Naive thymus-derived CD8-positive, alpha-beta T cell (primary cell): ENCODE results near the gene PNMA5. TPM values are rescaled to one million over a fixed set of nuclear protein-coding genes. Genes with fewer than 3 reads are reported as not detected.
"Not testable (repeated sequence)": the region's sequence is repeated elsewhere in the genome, so short reads cannot be mapped to it uniquely, and the experiment has no call there.

Experiments used
- ATAC-seq, 2 donors: fragments of 150-1000 bp; cut with Tn5 transposase in 1 of 2; sonication (Bioruptor Pico), chemical (Tn5 transposase) in 1 of 2; 1 replicate in 1 of 2; 2 replicates in 1 of 2; pipeline ENCODE4 v1.10.0; 2021; ENCODE audit warnings: mild to moderate bottlenecking in 2 of 2, moderate library complexity in 2 of 2
- POLR2A ChIA-PET: fragments of 350-600 bp; sonication (Branson Sonifier 250); formaldehyde crosslinking; loops from one replicate; lab custom pipeline; 2021; ENCODE audit warnings: antibody characterized with exemption; lab: Charles Lee
- DNase-seq, 10 donors: peaks; one replicate each; pipeline versions ENCODE4 v3.0.0 to v3.0.0-alpha.2; 2020 to 2022
- H3K27ac Mint-ChIP-seq, 10 donors: one replicate each; pipeline ENCODE4 v1.8.0; 2020 to 2022; ENCODE audit warnings: mild to moderate bottlenecking in 10 of 10, mixed read lengths in 10 of 10, moderate library complexity in 4 of 10, inconsistent platforms in 1 of 10
- H3K27me3 Mint-ChIP-seq, 5 donors: one replicate each; pipeline ENCODE4 v1.8.0; 2021 to 2022; ENCODE audit warnings: mixed read lengths in 5 of 5
- H3K36me3 Mint-ChIP-seq, 3 donors: one replicate each; pipeline ENCODE4 v1.8.0; 2020 to 2022; ENCODE audit warnings: mixed read lengths in 3 of 3, mild to moderate bottlenecking in 2 of 3, inconsistent platforms in 1 of 3
- H3K4me1 Mint-ChIP-seq, 4 donors: one replicate each; pipeline ENCODE4 v1.8.0; 2021 to 2022; ENCODE audit warnings: mixed read lengths in 4 of 4
- H3K4me3 Mint-ChIP-seq, 10 donors: one replicate each; pipeline ENCODE4 v1.8.0; 2020 to 2022; ENCODE audit warnings: mild to moderate bottlenecking in 10 of 10, mixed read lengths in 10 of 10, moderate library complexity in 6 of 10, inconsistent platforms in 1 of 10
- H3K9me3 Mint-ChIP-seq, 9 donors: one replicate each; pipeline ENCODE4 v1.8.0; 2020 to 2022; ENCODE audit warnings: mixed read lengths in 9 of 9, mild to moderate bottlenecking in 3 of 9, inconsistent platforms in 1 of 9, moderate library complexity in 1 of 9
- polyA plus RNA-seq, 3 donors: library from polyadenylated mRNA; unstranded; fragments of 300-500 nt; fragmentation: Illumina TruSeq; gene quantifications; one replicate each; pipeline ENCODE4 v1.2.3, GENCODE V29; 2021
- total RNA-seq, 8 experiments: library from RNA in 2 of 8; stranded (reverse) in 2 of 8; gene quantifications; one replicate each; pipeline ENCODE4 v1.2.3 and lab custom pipeline; 2021 to 2026

PNMA5 gene
- total RNA-seq, result not detected
- polyA plus RNA-seq, result not detected
- 0 reads per million in 6 experiments for total RNA-seq (lab: John Stamatoyannopoulos, UW)

- Mint-ChIP-seq H3K4me1 (no peaks in the 10 kb centered on the region), H3K27ac (no peak within 1 kb of the TSS), H3K9me3 (no peaks in the 10 kb centered on the region), H3K27me3 (no peaks in the 10 kb centered on the region), H3K36me3 (no peaks in the 10 kb centered on the region), H3K4me3 (no peak within 1 kb of the TSS)
- POLR2A ChIA-PET, result no interaction called here
- DNase-seq (no peak), ATAC-seq (no peak)
These were observed at the start of gene PNMA5 for GRCh38 chrX:152993933-152994332. Gene PNMA5, minus strand, starts transcription at chrX:152994116. Its CDS starts 2,518 bp downstream, at chrX:152991598.

- Mint-ChIP-seq H3K27me3 (peaks cover 0 to 5% (median 0%) of the 10 kb centered on the region in 5 donors), H3K4me1 (peaks cover 0 to 20% (median 7%) of the 10 kb centered on the region in 4 donors), H3K27ac (peak overlapping the region; percentile 76 to 97 (median 91)), H3K36me3 (peaks cover 0 to 9% (median 5%) of the 10 kb centered on the region in 3 donors), H3K9me3 (peaks cover 0 to 9% (median 0%) of the 10 kb centered on the region in 9 donors), H3K4me3 (peak overlapping the region; percentile 72 to 91 (median 86))
- peak; percentile 14 to 73 (median 52) for DNase-seq
- POLR2A ChIA-PET, result interaction anchor here (1.6 to 1.9 kb wide), 2 partner anchors 91 to 474 kb away, joined by 5 to 12 read pairs; no protein-coding TSS in a partner anchor
- peak; percentile 76 to 87 for ATAC-seq
These were observed 38.6 kb upstream of the PNMA5 start for GRCh38 chrX:153032397-153033118.

- peaks cover 0 to 5% (median 0%) of the 10 kb centered on the region in 5 donors for H3K27me3 Mint-ChIP-seq
- DNase-seq (no peak), ATAC-seq (no peak)
- H3K36me3 Mint-ChIP-seq, result peaks cover 0 to 4% (median under 1%) of the 10 kb centered on the region in 3 donors
- H3K4me1 Mint-ChIP-seq, result peaks cover 0 to 20% (median 7%) of the 10 kb centered on the region in 4 donors
- peaks cover 0 to 9% (median 0%) of the 10 kb centered on the region in 9 donors for H3K9me3 Mint-ChIP-seq
- H3K27ac Mint-ChIP-seq, result no peak overlapping the region
- POLR2A ChIA-PET, result interaction anchor here (0.6 kb wide), 1 partner anchor 872 kb away, joined by 3 read pairs; no protein-coding TSS in a partner anchor
- no peak overlapping the region for H3K4me3 Mint-ChIP-seq
These were observed 36.9 kb upstream of the PNMA5 start for GRCh38 chrX:153030801-153031200.

GRCh38 chrX:153029875-153030274, 36.0 kb upstream of the PNMA5 start:
- ATAC-seq (no peak), DNase-seq (no peak)
- Mint-ChIP-seq H3K4me1 (peaks cover 0 to 20% (median 7%) of the 10 kb centered on the region in 4 donors), H3K36me3 (no peaks in the 10 kb centered on the region), H3K27me3 (peaks cover 0 to 5% (median 0%) of the 10 kb centered on the region in 5 donors), H3K9me3 (peaks cover 0 to 6% (median 0%) of the 10 kb centered on the region in 9 donors), H3K4me3 (no peak overlapping the region), H3K27ac (no peak overlapping the region)
- POLR2A ChIA-PET, result no interaction called here

GRCh38 chrX:153029162-153029561, 35.2 kb upstream of the PNMA5 start:
- DNase-seq, result no peak
- POLR2A ChIA-PET, result no interaction called here
- no peak for ATAC-seq
- H3K27ac Mint-ChIP-seq, result peak overlapping the region in 2 of 10 donors; percentile 4 to 48
- no peaks in the 10 kb centered on the region for H3K36me3 Mint-ChIP-seq
- peaks cover 0 to 19% (median 7%) of the 10 kb centered on the region in 4 donors for H3K4me1 Mint-ChIP-seq
- peaks cover 0 to under 1% (median 0%) of the 10 kb centered on the region in 9 donors for H3K9me3 Mint-ChIP-seq
- H3K27me3 Mint-ChIP-seq, result peaks cover 0 to 5% (median 0%) of the 10 kb centered on the region in 5 donors
- peak overlapping the region in 1 of 10 donors; percentile 37 for H3K4me3 Mint-ChIP-seq

- DNase-seq, H3K27ac Mint-ChIP-seq, H3K9me3 Mint-ChIP-seq, H3K4me3 Mint-ChIP-seq, POLR2A ChIA-PET, H3K36me3 Mint-ChIP-seq, H3K27me3 Mint-ChIP-seq: not testable (repeated sequence)
- peak in 1 of 2 donors; percentile 67 for ATAC-seq
- H3K4me1 Mint-ChIP-seq, result peaks cover 0 to 13% (median 4%) of the 10 kb centered on the region in 4 donors
These were observed 34.6 kb upstream of the PNMA5 start for GRCh38 chrX:153028487-153028886.

GRCh38 chrX:153026501-153026900, 32.6 kb upstream of the PNMA5 start:
- H3K4me3 Mint-ChIP-seq, H3K9me3 Mint-ChIP-seq, H3K27ac Mint-ChIP-seq, POLR2A ChIA-PET, H3K27me3 Mint-ChIP-seq, ATAC-seq, DNase-seq, H3K36me3 Mint-ChIP-seq, H3K4me1 Mint-ChIP-seq: not testable (repeated sequence)

GRCh38 chrX:153019166-153019565, 25.2 kb upstream of the PNMA5 start:
- no peak for ATAC-seq
- Mint-ChIP-seq H3K36me3 (peaks cover 0 to 4% (median 0%) of the 10 kb centered on the region in 3 donors), H3K9me3 (peaks cover 0 to 11% (median 0%) of the 10 kb centered on the region in 9 donors), H3K4me3 (no peak overlapping the region), H3K27ac (peak overlapping the region in 2 of 10 donors; percentile 45 to 57), H3K27me3 (peaks cover 0 to 13% (median 5%) of the 10 kb centered on the region in 5 donors), H3K4me1 (peaks cover 0 to 11% (median 9%) of the 10 kb centered on the region in 4 donors)
- DNase-seq, result no peak
- POLR2A ChIA-PET, result no interaction called here

- ATAC-seq, H3K27ac Mint-ChIP-seq, H3K4me3 Mint-ChIP-seq, H3K36me3 Mint-ChIP-seq, POLR2A ChIA-PET, DNase-seq: not testable (repeated sequence)
- Mint-ChIP-seq H3K27me3 (peaks cover 0 to 22% (median 5%) of the 10 kb centered on the region in 5 donors), H3K4me1 (peaks cover 0 to 11% (median 9%) of the 10 kb centered on the region in 4 donors), H3K9me3 (peaks cover 0 to 11% (median 0%) of the 10 kb centered on the region in 9 donors)
These were observed 23.3 kb upstream of the PNMA5 start for GRCh38 chrX:153017174-153017573.

GRCh38 chrX:153004780-153005179, 10.9 kb upstream of the PNMA5 start:
- peaks cover 0 to 5% (median 0%) of the 10 kb centered on the region in 3 donors for H3K36me3 Mint-ChIP-seq
- ATAC-seq (no peak), DNase-seq (no peak)
- no peak overlapping the region for H3K4me3 Mint-ChIP-seq
- peaks cover 0 to 11% (median 0%) of the 10 kb centered on the region in 9 donors for H3K9me3 Mint-ChIP-seq
- no peak overlapping the region for H3K27ac Mint-ChIP-seq
- POLR2A ChIA-PET, result no interaction called here
- no peaks in the 10 kb centered on the region for H3K4me1 Mint-ChIP-seq
- peaks cover 0 to 12% (median 7%) of the 10 kb centered on the region in 5 donors for H3K27me3 Mint-ChIP-seq

- ATAC-seq (no peak), DNase-seq (no peak)
- no peak overlapping the region for H3K27ac Mint-ChIP-seq
- peaks cover 0 to 12% (median 7%) of the 10 kb centered on the region in 5 donors for H3K27me3 Mint-ChIP-seq
- no peak overlapping the region for H3K4me3 Mint-ChIP-seq
- POLR2A ChIA-PET, result no interaction called here
- H3K9me3 Mint-ChIP-seq, result peaks cover 0 to 11% (median 0%) of the 10 kb centered on the region in 9 donors
- H3K4me1 Mint-ChIP-seq, result no peaks in the 10 kb centered on the region
- H3K36me3 Mint-ChIP-seq, result peaks cover 0 to 5% (median 0%) of the 10 kb centered on the region in 3 donors
These were observed 10.1 kb upstream of the PNMA5 start for GRCh38 chrX:153003981-153004380.

- H3K4me1 Mint-ChIP-seq, H3K36me3 Mint-ChIP-seq, DNase-seq, H3K27me3 Mint-ChIP-seq, ATAC-seq, H3K4me3 Mint-ChIP-seq, H3K27ac Mint-ChIP-seq, POLR2A ChIA-PET: not testable (repeated sequence)
- H3K9me3 Mint-ChIP-seq, result peaks cover 0 to 11% (median 0%) of the 10 kb centered on the region in 9 donors
These were observed 8.3 kb upstream of the PNMA5 start for GRCh38 chrX:153002182-153002581.

GRCh38 chrX:152997337-152997736, 3.4 kb upstream of the PNMA5 start:
- POLR2A ChIA-PET, result no interaction called here
- no peak overlapping the region for H3K4me3 Mint-ChIP-seq

More at GRCh38 chrX:152997337-152997736, 3.4 kb upstream of the PNMA5 start:
- no peaks in the 10 kb centered on the region for H3K27me3 Mint-ChIP-seq
- H3K27ac Mint-ChIP-seq, result peak overlapping the region in 2 of 10 donors; percentile 25 to 69
- peaks cover 0 to 3% (median 0%) of the 10 kb centered on the region in 3 donors for H3K36me3 Mint-ChIP-seq
- H3K9me3 Mint-ChIP-seq, result no peaks in the 10 kb centered on the region
- ATAC-seq, result no peak
- H3K4me1 Mint-ChIP-seq, result no peaks in the 10 kb centered on the region
- DNase-seq, result no peak
